GM19099 (cell line): Measurements from ENCODE around the gene VAV2.

ENCODE experiments used
- POLR2A ChIP-seq: IDR thresholded peaks from 3 replicates; pipeline ENCODE4 v1.6.1; 2011; ENCODE audit warnings: low read depth; ENCODE audit not compliant: insufficient read length; ENCODE audit errors: extremely low read depth

Gene VAV2

GRCh38 chr9:133971121-133971951 is 20.8 kb downstream of the VAV2 start:
- no peak for TF ChIP-seq POLR2A

- TF ChIP-seq POLR2A: no peak
Observed at GRCh38 chr9:133970581-133971058, 21.5 kb downstream of the VAV2 start.

- TF ChIP-seq POLR2A: no peak
Observed at GRCh38 chr9:133969681-133970580, 22.2 kb downstream of the VAV2 start.

- TF ChIP-seq POLR2A: no peak
Observed at GRCh38 chr9:133968966-133969617, 23.0 kb downstream of the VAV2 start.

- no peak for TF ChIP-seq POLR2A
Observed at GRCh38 chr9:133968428-133968827, 23.7 kb downstream of the VAV2 start.

GRCh38 chr9:133967024-133967741 is 24.9 kb downstream of the VAV2 start:
- TF ChIP-seq POLR2A: no peak

GRCh38 chr9:133964463-133964862 is 27.7 kb downstream of the VAV2 start:
- TF ChIP-seq POLR2A: no peak

GRCh38 chr9:133963166-133963565 is 29.0 kb downstream of the VAV2 start:
- TF ChIP-seq POLR2A: no peak

- no peak for TF ChIP-seq POLR2A
Observed at GRCh38 chr9:133962341-133962740, 29.8 kb downstream of the VAV2 start.

GRCh38 chr9:133961226-133962165 is 30.6 kb downstream of the VAV2 start:
- no peak for TF ChIP-seq POLR2A

- TF ChIP-seq POLR2A: no peak
Observed at GRCh38 chr9:133960568-133961129, 31.5 kb downstream of the VAV2 start.

- TF ChIP-seq POLR2A: no peak
Observed at GRCh38 chr9:133959966-133960567, 32.1 kb downstream of the VAV2 start.

GRCh38 chr9:133959171-133959570 is 33.0 kb downstream of the VAV2 start:
- TF ChIP-seq POLR2A: no peak
